Ectodermal cell (in vitro differentiated cells): ENCODE measurements around the gene LTBP1.

Experiments used
- H3K27ac ChIP-seq: 2 replicates; pipeline ENCODE4 v1.7.0; 2013; ENCODE audit warnings: mild to moderate bottlenecking, low read depth, low read length; ENCODE audit not compliant: insufficient read depth, poor library complexity, severe bottlenecking
- H3K27me3 ChIP-seq: 2 replicates; pipeline ENCODE4 v1.7.0; 2013; ENCODE audit warnings: mild to moderate bottlenecking, low read length; ENCODE audit not compliant: insufficient read depth, control insufficient read depth, poor library complexity, severe bottlenecking
- H3K36me3 ChIP-seq: one replicate; pipeline ENCODE4 v1.7.0; 2013; ENCODE audit warnings: low read length; ENCODE audit not compliant: control insufficient read depth, insufficient read depth
- H3K4me1 ChIP-seq: one replicate; pipeline ENCODE4 v1.7.0; 2013; ENCODE audit warnings: low read length; ENCODE audit not compliant: control insufficient read depth, insufficient read depth
- H3K4me3 ChIP-seq: 2 replicates; pipeline ENCODE4 v1.7.0; 2013; ENCODE audit warnings: low read depth, low read length, control low read depth; ENCODE audit not compliant: insufficient read depth
- H3K9me3 ChIP-seq: 2 replicates; pipeline ENCODE4 v1.7.0; 2013; ENCODE audit warnings: mild to moderate bottlenecking, low read length, moderate library complexity; ENCODE audit not compliant: control insufficient read depth
- WGBS, 2 experiments: methylation state at CpG; one replicate each; pipeline ENCODE4 v1.1.7; 2013; ENCODE audit warnings: missing lambda C conversion rate in 2 of 2; 5-methylcytosine and 5-hydroxymethylcytosine counted together

The LTBP1 gene

DNA sequence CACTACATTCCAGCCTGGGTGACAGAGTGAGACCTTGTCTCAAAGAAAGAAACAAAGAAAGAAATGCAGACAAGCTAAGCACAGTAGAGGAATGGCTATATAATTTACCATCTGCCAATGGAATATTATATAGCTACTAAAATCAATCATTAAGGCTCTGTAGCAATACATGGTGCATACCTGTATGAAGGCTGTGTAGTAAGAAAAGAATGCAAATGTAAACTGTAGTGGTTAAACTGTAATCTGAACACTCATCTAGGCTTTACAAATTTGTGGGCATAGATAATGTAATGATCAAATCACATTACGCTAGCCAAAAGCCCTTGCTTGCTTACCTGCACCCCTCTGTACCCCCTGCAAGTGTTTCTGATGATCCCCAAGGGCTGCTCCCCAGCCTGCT is 230.9 kb downstream of the LTBP1 start:
- Histone ChIP-seq H3K36me3 (no peaks in the 10 kb centered on the region), H3K9me3 (no peaks in the 10 kb centered on the region), H3K4me3 (no peak overlapping the region), H3K27me3 (no peaks in the 10 kb centered on the region), H3K27ac (no peak overlapping the region), H3K4me1 (no peaks in the 10 kb centered on the region)
- WGBS, 2 experiments, result 65% methylated on average over 1 of the region's 1 CpG; no CpG with 5 or more reads in 1 of the 2 experiments

GRCh38 chr2:33178209-33178608 is 231.5 kb downstream of the LTBP1 start:
- H3K4me1 ChIP-seq, result no peaks in the 10 kb centered on the region
- WGBS, 2 experiments, result 93 to 98% methylated on average over 4 to 5 of the region's 5 CpGs

GRCh38 chr2:33180915-33181314 is 234.2 kb downstream of the LTBP1 start:
- H3K36me3 ChIP-seq, result no peaks in the 10 kb centered on the region
- WGBS, 2 experiments, result 84 to 87% methylated on average over 5 of the region's 5 CpGs
- H3K4me3 ChIP-seq, result no peak overlapping the region
- no peaks in the 10 kb centered on the region for H3K4me1 ChIP-seq
- H3K27me3 ChIP-seq, result no peaks in the 10 kb centered on the region
- no peaks in the 10 kb centered on the region for H3K9me3 ChIP-seq
- no peak overlapping the region for H3K27ac ChIP-seq

More at GRCh38 chr2:33178209-33178608, 231.5 kb downstream of the LTBP1 start:
- no peak overlapping the region for H3K27ac ChIP-seq
- no peaks in the 10 kb centered on the region for H3K36me3 ChIP-seq
- H3K9me3 ChIP-seq, result no peaks in the 10 kb centered on the region
- no peak overlapping the region for H3K4me3 ChIP-seq
- H3K27me3 ChIP-seq, result no peaks in the 10 kb centered on the region

DNA sequence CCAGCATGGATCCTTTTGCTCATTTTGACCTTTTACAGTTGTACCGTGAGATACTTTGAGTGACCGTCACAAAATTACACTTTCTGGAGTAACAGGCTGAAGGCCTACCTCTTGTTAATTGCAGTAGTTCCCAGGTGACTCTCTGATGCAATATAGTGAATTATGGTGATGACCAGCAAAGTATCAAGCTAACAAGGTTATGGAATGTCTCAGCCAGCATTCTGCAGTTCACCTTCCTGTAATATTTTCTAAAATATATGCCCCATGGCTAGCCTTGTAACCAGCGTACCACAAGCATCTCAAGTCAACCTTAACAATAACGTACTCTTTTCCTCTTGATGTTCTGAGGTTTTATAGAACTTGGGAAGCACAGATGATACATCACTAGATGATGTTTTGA is 234.7 kb downstream of the LTBP1 start:
- no peak overlapping the region for H3K4me3 ChIP-seq
- no peaks in the 10 kb centered on the region for H3K9me3 ChIP-seq
- H3K36me3 ChIP-seq, result no peaks in the 10 kb centered on the region
- H3K27ac ChIP-seq, result no peak overlapping the region
- no peaks in the 10 kb centered on the region for H3K4me1 ChIP-seq
- 83 to 86% methylated on average over 4 of the region's 4 CpGs for WGBS, 2 experiments
- no peaks in the 10 kb centered on the region for H3K27me3 ChIP-seq

DNA sequence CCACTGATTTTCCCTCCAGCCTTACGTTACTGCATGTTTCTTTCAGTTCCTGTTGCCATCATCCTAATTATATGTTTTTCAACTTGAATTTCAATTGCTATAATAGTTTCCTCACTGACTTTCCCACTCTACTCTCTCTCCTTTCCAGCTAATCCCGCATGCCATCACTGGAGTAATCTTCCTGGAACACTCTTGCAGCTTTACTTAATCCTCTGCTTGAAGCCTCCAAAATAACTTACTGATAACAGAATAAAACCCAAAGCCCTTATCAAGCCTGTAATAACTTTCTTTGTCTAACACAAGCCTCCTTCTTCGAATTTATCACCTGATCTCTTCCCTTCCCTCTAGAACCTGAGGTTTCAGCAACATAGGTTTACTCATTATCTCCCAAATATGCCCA is 237.3 kb downstream of the LTBP1 start:
- Histone ChIP-seq H3K27me3 (no peaks in the 10 kb centered on the region), H3K4me1 (no peaks in the 10 kb centered on the region), H3K27ac (no peak overlapping the region), H3K4me3 (no peak overlapping the region), H3K36me3 (no peaks in the 10 kb centered on the region), H3K9me3 (no peaks in the 10 kb centered on the region)
- WGBS, 2 experiments, result 91 to 92% methylated on average over 3 of the region's 3 CpGs

GRCh38 chr2:33186937-33187336 is 240.2 kb downstream of the LTBP1 start:
- 86 to 87% methylated on average over 6 of the region's 6 CpGs for WGBS, 2 experiments
- H3K27ac ChIP-seq, result no peak overlapping the region
- no peak overlapping the region for H3K4me3 ChIP-seq
- H3K27me3 ChIP-seq, result no peaks in the 10 kb centered on the region
- H3K36me3 ChIP-seq, result no peaks in the 10 kb centered on the region
- H3K4me1 ChIP-seq, result no peaks in the 10 kb centered on the region
- no peaks in the 10 kb centered on the region for H3K9me3 ChIP-seq

DNA sequence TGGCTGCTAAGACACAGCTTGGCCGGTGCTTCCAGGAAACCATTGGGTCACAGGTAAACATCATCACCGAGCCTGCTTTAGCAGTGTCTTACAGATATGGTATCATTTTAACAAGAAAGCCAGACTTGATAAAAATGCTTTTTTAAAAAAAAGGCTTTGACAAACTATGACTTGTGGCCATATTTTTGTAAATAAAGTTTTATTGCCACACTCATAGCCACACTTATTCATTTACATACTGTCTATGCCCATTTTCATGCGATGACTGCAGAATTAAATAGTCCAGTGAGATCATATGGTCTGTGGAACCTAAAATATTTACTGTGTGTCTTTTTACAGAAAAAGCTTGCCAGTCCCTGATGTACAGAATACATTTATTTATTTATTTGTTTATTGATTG is 242.0 kb downstream of the LTBP1 start:
- WGBS, 2 experiments, result 97 to 99% methylated on average over 2 to 3 of the region's 3 CpGs
- no peaks in the 10 kb centered on the region for H3K36me3 ChIP-seq

GRCh38 chr2:33190393-33190937 is 243.7 kb downstream of the LTBP1 start:
- Histone ChIP-seq H3K36me3 (no peaks in the 10 kb centered on the region), H3K4me3 (no peak overlapping the region), H3K4me1 (no peaks in the 10 kb centered on the region), H3K27me3 (no peaks in the 10 kb centered on the region), H3K27ac (no peak overlapping the region), H3K9me3 (no peaks in the 10 kb centered on the region)
- WGBS, 2 experiments, result 91 to 92% methylated on average over 5 of the region's 5 CpGs

More for the DNA sequence above, 242.0 kb downstream of the LTBP1 start:
- Histone ChIP-seq H3K4me1 (no peaks in the 10 kb centered on the region), H3K27me3 (no peaks in the 10 kb centered on the region), H3K9me3 (no peaks in the 10 kb centered on the region), H3K4me3 (no peak overlapping the region), H3K27ac (no peak overlapping the region)

DNA sequence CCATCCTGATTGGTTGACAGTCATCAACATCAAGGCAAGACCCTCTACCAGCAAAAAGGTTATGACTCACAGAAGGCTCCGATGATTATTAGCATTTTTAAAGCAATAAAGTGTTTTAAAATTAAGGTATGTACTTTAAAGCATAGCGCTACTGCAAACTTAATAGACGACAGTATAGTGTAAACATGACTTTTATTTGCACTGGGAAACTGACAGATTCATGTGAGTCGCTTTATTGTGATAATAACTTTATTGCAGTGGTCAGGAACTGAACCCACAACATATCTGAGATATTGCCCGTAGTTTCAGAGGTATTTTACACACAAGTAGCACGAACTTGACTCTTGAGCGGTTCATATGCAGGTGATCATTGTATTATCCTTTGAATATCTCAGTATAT is 249.1 kb downstream of the LTBP1 start:
- H3K27me3 ChIP-seq, result no peaks in the 10 kb centered on the region
- H3K36me3 ChIP-seq, result no peaks in the 10 kb centered on the region
- H3K9me3 ChIP-seq, result no peaks in the 10 kb centered on the region
- H3K27ac ChIP-seq, result no peak overlapping the region
- no peak overlapping the region for H3K4me3 ChIP-seq
- no peaks in the 10 kb centered on the region for H3K4me1 ChIP-seq
- 92 to 96% methylated on average over 5 to 7 of the region's 7 CpGs for WGBS, 2 experiments

DNA sequence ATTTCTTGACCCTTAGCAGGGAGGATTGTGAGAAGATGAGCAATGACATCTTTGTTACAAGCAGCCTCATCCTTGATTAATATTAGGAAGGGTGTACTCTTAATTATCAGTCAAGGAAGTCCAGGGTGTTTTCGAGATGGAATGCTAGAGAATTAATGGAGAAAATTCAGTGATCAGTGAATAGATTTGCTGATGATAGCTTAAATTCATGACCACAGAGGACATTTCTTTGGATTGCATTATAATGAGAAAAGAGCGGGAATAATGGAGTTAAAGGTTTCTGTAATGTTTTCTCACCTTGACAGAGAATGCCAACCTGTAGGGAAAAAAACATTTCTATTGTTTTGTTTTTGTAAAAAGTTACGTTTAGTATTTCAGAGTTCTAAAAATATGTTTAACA is 249.9 kb downstream of the LTBP1 start:
- WGBS, 2 experiments, result 94 to 98% methylated on average over 2 to 3 of the region's 3 CpGs
- Histone ChIP-seq H3K27me3 (no peaks in the 10 kb centered on the region), H3K4me1 (no peaks in the 10 kb centered on the region), H3K9me3 (no peaks in the 10 kb centered on the region), H3K36me3 (no peaks in the 10 kb centered on the region), H3K4me3 (no peak overlapping the region), H3K27ac (no peak overlapping the region)
